SU-DHL-6 (cell line): ENCODE measurements around the gene CAMK2D.

Experiments used
- H2AFZ ChIP-seq: fragments of 200-600 bp; sonication (generic); 2 replicates; pipeline ENCODE4 v1.6.1; 2014; ENCODE audit warnings: low read depth, mild to moderate bottlenecking, moderate library complexity, mixed read lengths, antibody characterized with exemption, low read length; ENCODE audit not compliant: severe bottlenecking
- H3F3A ChIP-seq: fragments of 200-600 bp; shearing (Covaris generic); 2 replicates; pipeline ENCODE4 v1.6.0; 2016; ENCODE audit warnings: antibody characterized with exemption, mild to moderate bottlenecking; ENCODE audit not compliant: insufficient read depth
- H3K27ac ChIP-seq: fragments of 200-600 bp; sonication (generic); 2 replicates; pipeline ENCODE4 v1.5.1; 2016; ENCODE audit warnings: low read depth, mild to moderate bottlenecking, low read length, moderate library complexity, mixed read lengths
- H3K27me3 ChIP-seq: fragments of 200-600 bp; sonication (generic), shearing (Covaris generic); 2 replicates; pipeline ENCODE4 v1.6.0; 2014; ENCODE audit warnings: mild to moderate bottlenecking, low read length
- H3K36me3 ChIP-seq: fragments of 200-600 bp; sonication (generic); 2 replicates; pipeline ENCODE4 v1.6.1; 2014; ENCODE audit warnings: mild to moderate bottlenecking, low read length, mixed read lengths
- H3K4me2 ChIP-seq: fragments of 300-600, 200-600 bp; shearing (Covaris generic), sonication (generic); 2 replicates; pipeline ENCODE4 v1.6.0; 2014; ENCODE audit warnings: low read length, low read depth, mild to moderate bottlenecking; ENCODE audit not compliant: poor library complexity, severe bottlenecking
- H3K4me3 ChIP-seq: fragments of 200-600 bp; sonication (generic); 2 replicates; pipeline ENCODE4 v1.5.1; 2014; ENCODE audit warnings: antibody characterized with exemption, low read length, mild to moderate bottlenecking, mixed read lengths; ENCODE audit not compliant: insufficient read depth, poor library complexity, severe bottlenecking
- H3K79me2 ChIP-seq: fragments of 200-600 bp; sonication (generic); 2 replicates; pipeline ENCODE4 v1.6.1; 2014; ENCODE audit warnings: mild to moderate bottlenecking, low read length, moderate library complexity; ENCODE audit not compliant: insufficient read depth
- H3K9ac ChIP-seq: fragments of 200-600 bp; sonication (generic); 2 replicates; pipeline ENCODE4 v1.7.0; 2014; ENCODE audit warnings: mild to moderate bottlenecking, low read length
- H3K9me2 ChIP-seq: fragments of 200-600 bp; sonication (generic); replicated peaks from 2 replicates; pipeline ENCODE4 v1.6.1; 2014; ENCODE audit warnings: low read length; ENCODE audit not compliant: insufficient read depth
- H3K9me3 ChIP-seq: fragments of 200-600 bp; sonication (generic); 2 replicates; pipeline ENCODE4 v1.6.1; 2014; ENCODE audit warnings: low read length, mixed read lengths; ENCODE audit not compliant: insufficient read depth
- H4K20me1 ChIP-seq: fragments of 200-600 bp; sonication (generic); 2 replicates; pipeline ENCODE4 v1.6.1; 2014; ENCODE audit warnings: low read depth, mild to moderate bottlenecking, antibody characterized with exemption, low read length, moderate library complexity, mixed read lengths
- EZH2phosphoT487 ChIP-seq: fragments of 200-600 bp; sonication (generic), shearing (Covaris generic); conservative IDR thresholded peaks from 2 replicates; pipeline ENCODE4 v1.6.1; 2018; ENCODE audit warnings: mild to moderate bottlenecking, antibody characterized with exemption, low read length, moderate library complexity, mixed read lengths
- TF ChIP-seq, protein P1 (sequence below): fragments of 200-600 bp; sonication (generic); IDR thresholded peaks from one replicate; pipeline ENCODE4 v1.5.1; 2017; ENCODE audit warnings: antibody characterized with exemption, mild to moderate bottlenecking, low read length, moderate library complexity; ENCODE audit not compliant: insufficient read depth, poor library complexity, severe bottlenecking

The CAMK2D gene

DNA sequence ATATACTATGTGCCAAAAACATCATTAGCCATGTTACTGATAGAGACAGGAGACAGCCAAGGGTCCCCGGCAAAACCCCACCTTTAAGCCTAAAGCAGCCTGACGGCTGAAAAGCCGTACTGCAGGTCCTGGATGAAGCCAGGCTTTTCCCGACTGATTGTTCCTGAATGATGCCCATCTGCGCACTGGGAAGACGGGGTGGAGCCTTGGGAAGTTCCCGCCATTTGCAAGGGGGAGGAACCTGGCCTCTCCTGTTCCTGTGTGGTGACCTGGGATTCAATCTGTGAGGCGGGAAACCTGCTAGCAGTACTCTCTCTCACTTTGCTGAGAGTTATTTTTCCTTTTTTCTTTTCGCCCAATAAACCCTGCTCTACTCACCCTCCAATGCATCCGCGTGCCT lies 15.1 kb upstream of the CAMK2D start:
- no peak overlapping the region for H3K4me2 ChIP-seq
- H3K4me3 ChIP-seq, result no peak overlapping the region
- H4K20me1 ChIP-seq, result no peaks in the 10 kb centered on the region
- no peaks in the 10 kb centered on the region for H3F3A ChIP-seq
- no peak overlapping the region for H3K9ac ChIP-seq
- H3K79me2 ChIP-seq, result no peaks in the 10 kb centered on the region
- H3K9me3 ChIP-seq, result no peaks in the 10 kb centered on the region
- no peaks in the 10 kb centered on the region for H3K9me2 ChIP-seq
- H2AFZ ChIP-seq, result no peak overlapping the region
- no peak for TF ChIP-seq EZH2phosphoT487
- TF ChIP-seq, protein P1, sequence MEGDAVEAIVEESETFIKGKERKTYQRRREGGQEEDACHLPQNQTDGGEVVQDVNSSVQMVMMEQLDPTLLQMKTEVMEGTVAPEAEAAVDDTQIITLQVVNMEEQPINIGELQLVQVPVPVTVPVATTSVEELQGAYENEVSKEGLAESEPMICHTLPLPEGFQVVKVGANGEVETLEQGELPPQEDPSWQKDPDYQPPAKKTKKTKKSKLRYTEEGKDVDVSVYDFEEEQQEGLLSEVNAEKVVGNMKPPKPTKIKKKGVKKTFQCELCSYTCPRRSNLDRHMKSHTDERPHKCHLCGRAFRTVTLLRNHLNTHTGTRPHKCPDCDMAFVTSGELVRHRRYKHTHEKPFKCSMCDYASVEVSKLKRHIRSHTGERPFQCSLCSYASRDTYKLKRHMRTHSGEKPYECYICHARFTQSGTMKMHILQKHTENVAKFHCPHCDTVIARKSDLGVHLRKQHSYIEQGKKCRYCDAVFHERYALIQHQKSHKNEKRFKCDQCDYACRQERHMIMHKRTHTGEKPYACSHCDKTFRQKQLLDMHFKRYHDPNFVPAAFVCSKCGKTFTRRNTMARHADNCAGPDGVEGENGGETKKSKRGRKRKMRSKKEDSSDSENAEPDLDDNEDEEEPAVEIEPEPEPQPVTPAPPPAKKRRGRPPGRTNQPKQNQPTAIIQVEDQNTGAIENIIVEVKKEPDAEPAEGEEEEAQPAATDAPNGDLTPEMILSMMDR, result no peak
- no peak overlapping the region for H3K27ac ChIP-seq
- H3K36me3 ChIP-seq, result no peaks in the 10 kb centered on the region
- no peaks in the 10 kb centered on the region for H3K27me3 ChIP-seq

- Histone ChIP-seq H3K9me2 (no peaks in the 10 kb centered on the region), H3K79me2 (no peaks in the 10 kb centered on the region), H3K27me3 (no peaks in the 10 kb centered on the region), H4K20me1 (no peaks in the 10 kb centered on the region), H3K4me3 (no peak overlapping the region), H3K4me2 (no peak overlapping the region), H3F3A (no peaks in the 10 kb centered on the region), H3K9me3 (no peaks in the 10 kb centered on the region), H3K36me3 (no peaks in the 10 kb centered on the region), H3K27ac (no peak overlapping the region), H3K9ac (no peak overlapping the region), H2AFZ (no peak overlapping the region)
- no peak for TF ChIP-seq EZH2phosphoT487
- TF ChIP-seq, protein P1, result no peak
Observed at GRCh38 chr4:113776016-113776415, 14.5 kb upstream of the CAMK2D start.

- no peak overlapping the region for H3K27ac ChIP-seq
- no peaks in the 10 kb centered on the region for H3K9me3 ChIP-seq
- no peaks in the 10 kb centered on the region for H3K36me3 ChIP-seq
Observed at GRCh38 chr4:113773756-113774155, 12.2 kb upstream of the CAMK2D start.

More at GRCh38 chr4:113773756-113774155, 12.2 kb upstream of the CAMK2D start:
- Histone ChIP-seq H2AFZ (no peak overlapping the region), H3K4me2 (no peak overlapping the region), H3K4me3 (no peak overlapping the region), H3K79me2 (no peaks in the 10 kb centered on the region), H3K9ac (no peak overlapping the region), H3K9me2 (no peaks in the 10 kb centered on the region), H3K27me3 (no peaks in the 10 kb centered on the region), H3F3A (no peaks in the 10 kb centered on the region), H4K20me1 (no peaks in the 10 kb centered on the region)
- TF ChIP-seq, protein P1, result no peak
- no peak for TF ChIP-seq EZH2phosphoT487
